Ovary (tissue), 9 donors: ENCODE measurements around the gene GCN1. TPM values are rescaled to one million over a fixed set of nuclear protein-coding genes. Genes with fewer than 3 reads are reported as not detected.
"Not testable (repeated sequence)": the region's sequence is repeated elsewhere in the genome, so short reads cannot be mapped to it uniquely, and the experiment has no call there.

Source experiments
- DNase-seq, 5 donors: peaks; one replicate each; pipeline ENCODE4 v3.0.0-alpha.2; 2019 to 2020
- H3K27ac ChIP-seq, 2 donors: fragments of 200-600 bp; one replicate each; pipeline versions ENCODE4 v1.5.1 to v1.8.0; 2019 to 2022
- H3K27me3 ChIP-seq: fragments of 200-600 bp; one replicate; pipeline ENCODE4 v1.8.0; 2022
- H3K36me3 ChIP-seq: fragments of 200-600 bp; sonication (generic); one replicate; pipeline ENCODE4 v1.5.1; 2019
- H3K4me1 ChIP-seq: one replicate; pipeline ENCODE4 v1.8.1; 2013; ENCODE audit warnings: mild to moderate bottlenecking, moderate library complexity; ENCODE audit not compliant: insufficient read depth
- H3K4me3 ChIP-seq: fragments of 200-600 bp; sonication (generic); one replicate; pipeline ENCODE4 v1.5.1; 2017
- H3K9me3 ChIP-seq, 2 donors: fragments of 200-600 bp in 1 of 2; sonication (generic) in 1 of 2; one replicate each; pipeline versions ENCODE4 v1.5.1 to v1.8.1; 2013 to 2019; ENCODE audit warnings: mild to moderate bottlenecking in 1 of 2, moderate library complexity in 1 of 2
- CTCF ChIP-seq, 3 donors: fragments of 450-650 bp in 2 of 3; fragments of 200-600 bp in 1 of 3; IDR thresholded peaks; one replicate each; pipeline versions ENCODE4 v1.5.1 to v1.8.0; 2016 to 2022; ENCODE audit warnings: antibody characterized with exemption in 3 of 3, mild to moderate bottlenecking in 1 of 3
- EP300 ChIP-seq: sonication (generic); formaldehyde crosslinking; IDR thresholded peaks from one replicate; pipeline ENCODE4 v1.6.1; 2017; ENCODE audit warnings: antibody characterized with exemption
- POLR2A ChIP-seq: fragments of 450-650 bp; IDR thresholded peaks from one replicate; pipeline ENCODE4 v1.6.1; 2017; ENCODE audit warnings: antibody characterized with exemption, mild to moderate bottlenecking, moderate library complexity
- WGBS, 3 donors: extraction: QIAGEN DNeasy Blood & Tissue Kit in 1 of 3; methylation state at CpG; one replicate each; pipeline versions ENCODE4 v1.1.5 to v1.1.7; 2013 to 2017; 5-methylcytosine and 5-hydroxymethylcytosine counted together
- intact Hi-C, 4 donors: fragments of 100-400 bp; cut with DNase I; formaldehyde crosslinking; loops; one replicate each; pipeline versions ENCODE4 v1.11.0 to v1.15.1; 2022 to 2023
- polyA plus RNA-seq, 2 donors: library from polyadenylated mRNA; stranded (reverse); fragments of 200-250 nt in 1 of 2; fragments of 350-450 nt in 1 of 2; fragmentation: Illumina TruSeq in 1 of 2; extraction: RNeasy Lipid Tissue Mini Kit (QIAGEN cat#74804) in 1 of 2; gene quantifications; one replicate each; pipeline ENCODE4 v1.2.3, GENCODE V29; 2013 to 2014
- total RNA-seq, 7 donors: library from RNA; depleted of rRNA in 2 of 7; stranded (reverse); fragments of >200 nt in 2 of 7; fragmentation: NEBNext Ultra II Directional in 3 of 7; extraction: Animal tissue kit (Norgen Biotek cat#: 25700) in 3 of 7; gene quantifications; one replicate each; pipeline versions ENCODE4 v1.1.0 to v1.2.4, GENCODE V29; 2016 to 2023
- donor health status: DM: no; HTN: no; CAD: no; lungs with moderate emphysema.
- donor health status: DM: no; HTN: no; CAD: no.
- donor health status: Bipolar disorder and iron deficiency.
- donor health status: DM: yes; HTN: yes; CAD: no.
- donor health status: DM: no; HTN: no; CAD: no.
- donor health status: DM: yes; HTN: yes; CAD: no.

GCN1 gene
- total and polyA plus RNA-seq, 9 donors = 22.6 to 86.2 (median 61.4) TPM

- no peak overlapping the region for H3K27ac ChIP-seq
Observed at GRCh38 chr12:120215766-120216735, 21.5 kb upstream of the GCN1 start.

GRCh38 chr12:120215357-120215735 lies 20.8 kb upstream of the GCN1 start:
- Histone ChIP-seq H3K4me3 (no peak overlapping the region), H3K27me3 (no peaks in the 10 kb centered on the region), H3K36me3 (no peaks in the 10 kb centered on the region), H3K9me3 (no peaks in the 10 kb centered on the region), H3K27ac (no peak overlapping the region), H3K4me1 (no peaks in the 10 kb centered on the region)
- no peak for TF ChIP-seq CTCF (IDR thresholded peaks at IDR 0.05)
- no peak for TF ChIP-seq POLR2A
- no peak for TF ChIP-seq EP300
- no peak for DNase-seq
- intact Hi-C loops = no loop called here
- 78 to 84% (median 81%) methylated on average over 15 of the region's 15 CpGs for WGBS, 3 donors

More at GRCh38 chr12:120215766-120216735, 21.5 kb upstream of the GCN1 start:
- Histone ChIP-seq H3K9me3 (no peaks in the 10 kb centered on the region), H3K4me3 (no peak overlapping the region), H3K27me3 (no peaks in the 10 kb centered on the region), H3K36me3 (no peaks in the 10 kb centered on the region), H3K4me1 (no peaks in the 10 kb centered on the region)
- no peak for TF ChIP-seq POLR2A
- TF ChIP-seq EP300 = no peak
- no peak for TF ChIP-seq CTCF (IDR thresholded peaks at IDR 0.05)
- no peak for DNase-seq
- 73 to 77% (median 75%) methylated on average over 23 of the region's 23 CpGs for WGBS, 3 donors
- intact Hi-C loops = no loop called here

- Histone ChIP-seq H3K27ac (no peak overlapping the region), H3K4me1 (no peaks in the 10 kb centered on the region), H3K4me3 (no peak overlapping the region), H3K9me3 (no peaks in the 10 kb centered on the region), H3K36me3 (no peaks in the 10 kb centered on the region), H3K27me3 (no peaks in the 10 kb centered on the region)
- no peak for DNase-seq
- no peak for TF ChIP-seq POLR2A
- WGBS, 3 donors = 76 to 80% (median 78%) methylated on average over 34 of the region's 34 CpGs
- intact Hi-C loops = no loop called here
Observed at GRCh38 chr12:120214626-120215356, 20.3 kb upstream of the GCN1 start.

GRCh38 chr12:120213758-120214157 lies 19.2 kb upstream of the GCN1 start:
- WGBS, 3 donors = 93 to 95% (median 94%) methylated on average over 20 of the region's 20 CpGs
- Histone ChIP-seq H3K36me3 (no peaks in the 10 kb centered on the region), H3K4me3 (no peak overlapping the region), H3K4me1 (no peaks in the 10 kb centered on the region), H3K9me3 (no peaks in the 10 kb centered on the region), H3K27ac (no peak overlapping the region), H3K27me3 (no peaks in the 10 kb centered on the region)
- intact Hi-C loops = no loop called here
- no peak for DNase-seq
- TF ChIP-seq EP300 (no peak), POLR2A (no peak), CTCF (IDR thresholded peaks at IDR 0.05) (no peak)

DNA sequence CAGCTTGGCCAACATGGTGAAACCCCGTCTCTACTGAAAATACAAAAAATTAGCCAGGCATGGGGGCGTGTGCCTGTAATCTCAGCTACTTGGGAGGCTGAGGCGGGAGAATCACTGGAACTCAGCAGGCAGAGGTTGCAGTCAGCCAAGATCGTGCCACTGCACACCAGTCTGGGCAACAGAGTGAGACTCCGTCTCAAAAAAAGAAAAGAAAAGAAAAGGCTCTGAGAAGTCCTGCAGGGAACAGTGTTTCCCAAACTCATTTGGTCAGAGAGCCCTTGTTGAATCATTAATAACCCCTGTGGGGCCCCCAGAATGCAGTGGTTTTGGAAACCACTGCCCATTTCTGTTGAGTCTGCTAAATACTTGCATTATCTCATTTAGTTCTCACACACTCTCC lies 18.7 kb upstream of the GCN1 start:
- H3K4me1 ChIP-seq, DNase-seq, H3K36me3 ChIP-seq, intact Hi-C loops, H3K27ac ChIP-seq, H3K4me3 ChIP-seq, H3K27me3 ChIP-seq, H3K9me3 ChIP-seq: not testable (repeated sequence)
- 84 to 87% (median 85%) methylated on average over 5 of the region's 5 CpGs for WGBS, 3 donors
